LHCN-M2 (cell line): Measurements from ENCODE around the gene CBX2. TPM values are rescaled to one million over a fixed set of nuclear protein-coding genes. Genes with fewer than 3 reads are reported as not detected.

Experiments used
- DNase-seq: peaks from one replicate; pipeline ENCODE4 v3.0.0-alpha.2; 2012; ENCODE audit warnings: low read depth
- total RNA-seq: library from RNA; depleted of rRNA; stranded (reverse); fragments of >200 nt; gene quantifications from 2 replicates; pipeline ENCODE4 v1.2.3, GENCODE V29; 2014

Gene CBX2
- total RNA-seq, 1 experiment from 2014 or later = 6.7 TPM

DNA sequence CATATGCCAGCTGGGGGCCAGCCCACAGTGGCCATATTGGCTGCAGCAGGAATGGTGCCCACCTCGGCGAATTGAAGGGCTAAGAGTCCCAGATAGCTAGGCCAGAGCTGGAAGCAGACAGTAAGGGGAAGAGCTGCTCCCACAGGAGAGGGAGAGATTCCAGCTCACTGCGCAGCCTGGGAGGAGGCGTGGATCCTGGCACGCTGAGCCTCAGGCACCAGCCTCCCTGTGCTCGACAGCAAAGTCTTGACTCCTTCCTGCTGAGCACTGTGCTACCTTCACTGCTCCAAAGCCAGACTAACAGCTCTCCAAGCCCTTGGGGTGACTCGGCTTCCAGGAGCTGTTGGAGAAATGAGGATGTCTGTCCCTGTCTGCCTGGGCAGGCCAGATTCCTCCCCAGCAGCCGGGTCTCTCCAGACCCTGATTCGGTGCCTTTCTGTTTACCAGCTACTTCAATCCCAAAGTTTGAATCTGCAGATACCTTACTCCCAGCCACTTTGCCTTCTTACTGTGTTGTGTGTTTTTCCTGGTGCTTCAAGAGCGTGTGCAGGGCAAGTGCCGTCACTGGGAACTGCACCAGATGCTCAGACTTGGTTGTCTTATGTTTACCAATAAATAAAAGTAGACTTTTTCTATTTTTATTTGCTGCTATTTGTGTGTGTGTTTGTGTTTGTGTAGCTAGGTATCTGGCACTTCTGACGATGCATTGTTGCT is 9.1 kb downstream of the CBX2 start:
- no peak for DNase-seq

DNA sequence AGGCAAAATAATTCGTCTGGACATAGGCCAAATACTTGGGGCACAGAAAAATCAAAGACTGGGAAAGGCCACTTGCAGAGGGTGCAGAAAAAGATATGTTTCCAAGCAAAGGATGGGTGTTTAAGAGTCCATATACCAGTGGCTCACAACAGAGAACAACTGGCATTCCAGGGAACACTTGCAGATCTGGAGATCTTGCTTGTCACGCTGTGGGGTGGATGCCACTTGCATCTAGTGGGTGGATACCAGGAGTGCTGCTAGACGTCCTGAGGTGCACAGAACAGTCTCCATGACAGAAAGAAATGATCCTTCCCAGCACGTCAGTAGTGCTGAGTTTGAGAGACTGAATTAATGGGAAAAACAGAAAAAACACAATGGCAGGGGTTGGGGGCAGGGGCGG is 10.5 kb downstream of the CBX2 start:
- DNase-seq = no peak

DNA sequence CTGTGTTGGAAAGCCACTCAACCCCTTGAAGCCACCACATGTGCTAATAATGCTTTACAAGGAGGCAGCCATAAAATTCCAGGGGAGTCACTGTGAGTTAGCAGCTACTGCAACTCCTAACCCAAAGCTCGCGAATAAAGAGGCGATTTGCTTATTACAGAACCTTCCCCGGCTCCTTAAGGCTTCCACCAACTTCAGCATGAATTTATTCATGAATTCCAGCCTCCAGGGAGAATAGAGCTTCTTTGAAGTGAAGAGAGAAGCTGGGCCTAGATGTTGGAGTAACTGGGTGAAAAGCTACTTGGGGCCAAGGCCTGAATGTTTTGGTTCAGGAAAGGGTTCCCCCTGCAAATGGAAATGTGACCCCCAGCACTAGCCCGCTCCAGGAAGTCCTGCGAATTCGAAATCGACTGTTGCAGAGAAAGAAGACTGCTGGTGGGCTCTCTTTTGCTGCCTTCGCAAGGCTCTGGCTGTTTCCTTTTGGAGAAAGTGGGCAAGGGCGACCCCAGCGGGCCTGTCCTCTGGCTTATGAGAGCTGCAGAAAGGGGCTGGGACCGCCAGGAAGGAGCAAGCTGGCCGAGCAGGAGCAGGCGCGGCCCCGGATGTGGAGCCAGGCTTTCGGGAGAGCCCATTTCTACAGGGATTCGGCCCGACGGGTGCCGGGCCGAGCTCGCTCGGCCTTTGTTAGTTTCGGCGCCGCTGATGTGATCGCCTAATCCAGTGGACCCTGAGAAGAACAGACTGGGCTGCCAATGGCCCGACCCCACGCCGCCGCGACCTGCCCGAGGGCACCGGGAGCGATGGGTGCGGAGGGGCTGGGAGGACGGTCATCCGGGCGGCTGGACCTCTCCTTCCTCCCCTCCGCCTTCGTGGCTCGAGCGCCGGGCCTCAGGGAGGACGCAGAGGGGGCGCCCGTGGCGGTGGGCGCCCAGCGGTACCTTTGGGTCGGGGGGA is 11.3 kb downstream of the CBX2 start:
- no peak for DNase-seq

GRCh38 chr17:79789943-79790804 is 12.2 kb downstream of the CBX2 start:
- no peak for DNase-seq

GRCh38 chr17:79790805-79791734 is 13.1 kb downstream of the CBX2 start:
- DNase-seq = no peak

DNA sequence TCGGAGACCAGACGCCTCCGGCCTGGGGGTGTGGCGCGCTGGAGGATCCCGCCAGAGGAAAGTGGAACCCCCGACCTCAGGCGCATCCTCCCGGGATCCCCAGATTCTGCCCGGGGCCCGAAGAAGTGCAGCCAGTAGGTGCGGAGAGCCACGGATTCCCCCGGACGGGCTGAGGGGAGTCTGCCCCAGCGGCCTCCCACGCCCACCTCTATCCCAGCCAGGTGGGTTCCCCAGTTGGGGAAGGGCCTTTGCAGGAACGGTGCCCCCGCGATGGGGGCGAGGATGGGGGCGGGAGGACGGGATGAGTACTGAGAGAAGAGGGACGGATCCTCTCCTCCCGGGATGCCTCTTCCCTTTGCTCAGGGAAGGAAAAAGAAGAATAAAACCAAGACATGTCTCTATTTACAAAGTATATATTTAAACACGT is 13.8 kb downstream of the CBX2 start:
- no peak for DNase-seq

DNA sequence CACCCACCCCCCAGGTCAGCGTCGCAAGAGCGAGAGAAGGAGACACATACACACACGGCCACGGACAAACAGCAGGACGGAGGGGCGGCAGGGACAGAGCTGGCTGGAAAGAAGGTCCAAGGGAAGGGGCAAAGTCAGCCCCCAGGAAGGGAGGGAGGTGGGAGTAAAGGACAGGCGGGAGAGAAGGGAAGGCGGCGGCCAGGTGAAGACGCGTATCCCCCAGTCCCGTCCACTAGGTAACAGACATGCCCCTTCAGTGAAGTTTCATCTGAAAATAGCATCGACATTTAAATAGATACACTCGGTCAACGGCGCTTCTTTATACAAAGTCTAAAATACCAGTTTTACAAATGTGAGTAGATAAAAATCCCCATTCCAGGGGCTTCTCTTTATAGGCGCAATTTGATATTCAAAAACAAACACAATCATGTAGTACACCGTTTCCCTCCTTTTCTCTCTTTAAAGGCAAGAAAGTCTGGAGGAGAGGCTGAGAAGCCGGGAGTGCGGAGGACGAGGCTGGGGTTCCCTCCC is 14.5 kb downstream of the CBX2 start:
- DNase-seq = no peak

GRCh38 chr17:79792984-79793923 is 15.3 kb downstream of the CBX2 start:
- peak; percentile 64 for DNase-seq

- DNase-seq = peak; percentile 60
Measured at GRCh38 chr17:79793924-79794304, 16.0 kb downstream of the CBX2 start.

- no peak for DNase-seq
Measured at GRCh38 chr17:79794659-79795511, 16.9 kb downstream of the CBX2 start.

- DNase-seq = no peak
Measured at GRCh38 chr17:79795795-79796443, 18.0 kb downstream of the CBX2 start.

- DNase-seq = no peak
Measured at GRCh38 chr17:79796444-79796762, 18.5 kb downstream of the CBX2 start.

GRCh38 chr17:79796763-79797491 is 19.0 kb downstream of the CBX2 start, which contains the start of gene CBX8:
CBX8 (minus strand) TSS chr17:79797077; CDS start chr17:79796998, 79 bp downstream.
- peak; percentile 98 for DNase-seq

DNA sequence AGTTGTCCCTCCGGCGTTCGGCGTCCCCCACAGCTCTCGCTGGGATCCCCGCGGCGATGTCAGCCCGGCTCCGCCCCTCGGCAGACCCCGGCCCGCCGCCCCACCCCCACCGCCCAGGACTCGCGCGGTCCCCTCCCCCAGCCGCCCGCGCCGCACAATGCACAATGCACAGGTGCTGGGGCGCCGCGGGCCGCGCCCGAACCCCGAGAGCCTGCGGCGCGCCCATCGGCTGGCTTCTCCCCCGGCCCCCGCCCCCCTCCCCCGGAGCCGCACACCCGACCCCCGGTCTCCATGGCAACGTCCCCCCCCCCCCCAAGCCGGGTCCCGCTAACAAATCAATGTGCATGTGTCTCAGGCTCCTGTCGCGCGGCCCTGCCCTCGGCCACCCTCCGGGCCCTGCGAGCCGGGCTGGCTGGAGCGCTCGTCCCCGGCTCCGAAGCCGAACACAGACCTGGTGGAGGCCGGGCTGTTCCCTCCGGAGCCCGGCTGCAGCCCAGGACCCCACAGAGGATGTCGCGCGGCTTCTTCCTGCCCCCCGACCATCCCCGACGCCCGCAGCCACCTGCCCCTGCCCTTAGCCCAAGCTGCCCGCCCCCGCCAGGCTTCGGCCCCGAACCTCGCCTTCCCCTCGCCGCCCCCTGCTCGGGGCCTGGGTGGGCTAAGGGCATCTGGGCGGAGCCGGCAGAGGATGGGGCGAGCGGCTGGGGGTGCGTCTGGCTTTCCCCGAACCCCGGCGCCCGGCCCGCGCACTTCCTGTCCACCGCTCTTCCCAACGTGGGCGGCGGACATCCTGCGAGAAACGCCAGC is 19.7 kb downstream of the CBX2 start:
- DNase-seq = no peak

- DNase-seq = no peak
Measured at GRCh38 chr17:79798299-79799173, 20.6 kb downstream of the CBX2 start.
